ENCODE measurements around the gene MMP23B. TPM values are rescaled to one million over a fixed set of nuclear protein-coding genes. Genes with fewer than 3 reads are reported as not detected.

MMP23B gene
- total RNA-seq, 2 donors from 2014 or later: 14.7 to 19.9 TPM

DNA sequence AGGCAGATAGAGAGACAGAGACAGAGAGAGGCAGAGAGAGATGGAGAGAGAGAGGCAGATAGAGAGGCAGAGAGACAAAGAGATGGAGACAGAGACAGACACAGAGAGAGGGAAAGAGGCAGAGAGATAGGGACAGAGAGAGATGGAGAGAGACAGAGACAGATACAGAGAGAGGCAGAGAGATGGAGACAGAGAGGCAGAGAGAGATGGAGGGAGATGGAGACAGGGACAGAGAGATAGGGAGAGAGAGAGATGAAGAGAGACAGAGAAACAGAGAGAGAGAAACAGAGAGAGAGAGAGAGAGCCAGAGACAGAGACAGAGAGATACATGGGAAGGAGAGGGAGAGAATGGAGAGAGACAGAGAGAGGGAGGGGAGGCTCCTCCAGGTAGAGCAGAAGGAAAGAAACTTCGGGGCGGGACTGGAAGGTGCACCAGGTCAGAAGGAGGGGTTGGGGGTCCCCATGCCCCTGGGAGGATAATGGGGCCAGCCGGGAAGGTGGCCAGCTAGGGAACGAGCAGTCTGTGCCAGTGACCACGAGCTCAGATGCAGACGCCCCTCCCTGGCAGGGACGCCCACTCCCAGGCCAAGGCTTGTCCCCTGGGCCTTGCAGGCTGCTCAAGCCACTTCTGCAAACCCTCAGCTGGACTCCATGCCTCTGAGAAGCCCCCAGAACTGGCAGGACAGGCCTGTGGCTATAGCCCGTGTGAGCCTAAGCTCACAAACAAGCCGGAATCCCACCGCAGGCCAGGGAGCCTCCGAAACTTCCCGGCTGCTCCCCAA lies 35.3 kb upstream of the MMP23B start:
- Mint-ChIP-seq H3K27me3 (ENCODE audit: insufficient read depth) (peaks cover 31% of the 10 kb centered on the region), H3K9me3 (no peaks in the 10 kb centered on the region), H3K36me3 (ENCODE audit: low read depth) (no peaks in the 10 kb centered on the region), H3K27ac (no peak overlapping the region), H3K4me1 (peaks cover 1% of the 10 kb centered on the region), H3K4me3 (no peak overlapping the region)
- Histone ChIP-seq H3K9me3 (ENCODE audit: control insufficient read depth, low read length) (no peaks in the 10 kb centered on the region), H3K27me3 (ENCODE audit: control insufficient read depth, insufficient read depth, low read length, poor library complexity, severe bottlenecking) (peaks cover 55% of the 10 kb centered on the region), H3K4me1 (ENCODE audit: control insufficient read depth, insufficient read depth, low read length) (peaks cover 3% of the 10 kb centered on the region), H3K4me3 (ENCODE audit: low read length) (no peak overlapping the region), H3K9ac (ENCODE audit: extremely low read depth, low read length, poor library complexity, severe bottlenecking) (no peak overlapping the region), H3K27ac (ENCODE audit: low read depth, low read length) (no peak overlapping the region), H3K36me3 (ENCODE audit: control insufficient read depth, insufficient read depth, low read length) (no peaks in the 10 kb centered on the region)
- WGBS, 2 experiments (ENCODE audit: insufficient coverage in 1 of 2, insufficient read length in 1 of 2): 63 to 67% methylated on average over 11 to 12 of the region's 12 CpGs
- peak; percentile 63 for DNase-seq
- TF ChIP-seq, protein P1, sequence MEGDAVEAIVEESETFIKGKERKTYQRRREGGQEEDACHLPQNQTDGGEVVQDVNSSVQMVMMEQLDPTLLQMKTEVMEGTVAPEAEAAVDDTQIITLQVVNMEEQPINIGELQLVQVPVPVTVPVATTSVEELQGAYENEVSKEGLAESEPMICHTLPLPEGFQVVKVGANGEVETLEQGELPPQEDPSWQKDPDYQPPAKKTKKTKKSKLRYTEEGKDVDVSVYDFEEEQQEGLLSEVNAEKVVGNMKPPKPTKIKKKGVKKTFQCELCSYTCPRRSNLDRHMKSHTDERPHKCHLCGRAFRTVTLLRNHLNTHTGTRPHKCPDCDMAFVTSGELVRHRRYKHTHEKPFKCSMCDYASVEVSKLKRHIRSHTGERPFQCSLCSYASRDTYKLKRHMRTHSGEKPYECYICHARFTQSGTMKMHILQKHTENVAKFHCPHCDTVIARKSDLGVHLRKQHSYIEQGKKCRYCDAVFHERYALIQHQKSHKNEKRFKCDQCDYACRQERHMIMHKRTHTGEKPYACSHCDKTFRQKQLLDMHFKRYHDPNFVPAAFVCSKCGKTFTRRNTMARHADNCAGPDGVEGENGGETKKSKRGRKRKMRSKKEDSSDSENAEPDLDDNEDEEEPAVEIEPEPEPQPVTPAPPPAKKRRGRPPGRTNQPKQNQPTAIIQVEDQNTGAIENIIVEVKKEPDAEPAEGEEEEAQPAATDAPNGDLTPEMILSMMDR (conservative IDR thresholded peaks at IDR 0.05): no peak

DNA sequence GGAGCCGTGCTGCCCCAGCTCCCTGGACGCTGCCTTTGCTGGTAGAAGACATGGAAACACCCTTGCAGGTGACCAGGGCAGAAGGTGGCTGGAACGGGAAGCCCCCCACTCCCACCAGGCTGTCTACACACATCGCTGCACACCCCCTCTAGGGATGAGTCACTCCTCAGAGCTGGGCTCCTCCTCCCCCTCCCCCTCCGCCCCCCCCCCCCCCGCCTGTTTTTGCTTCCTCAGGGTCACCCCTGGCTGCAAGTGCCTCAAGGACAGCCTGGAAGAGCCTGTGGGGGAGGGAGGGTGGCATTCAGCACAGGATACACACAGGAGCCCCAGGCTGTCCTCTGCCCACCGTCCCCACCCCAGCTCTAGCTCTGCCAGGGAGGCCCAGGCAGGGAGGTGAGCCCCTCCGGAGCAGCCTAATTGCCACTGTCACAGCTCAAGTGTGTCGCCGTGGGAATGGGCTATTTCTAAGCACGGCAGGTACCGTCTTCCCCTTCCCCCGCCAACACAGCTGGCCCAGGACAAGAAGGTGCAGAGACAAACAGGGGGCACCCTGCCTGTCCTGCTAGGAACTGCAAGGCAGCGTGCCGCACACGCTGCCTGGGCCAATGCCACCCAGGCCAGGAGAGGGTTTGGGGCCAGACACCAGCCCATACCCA lies 34.6 kb upstream of the MMP23B start:
- DNase-seq: peak; percentile 84
- H3K9ac ChIP-seq (ENCODE audit: extremely low read depth, low read length, poor library complexity, severe bottlenecking): no peak overlapping the region
- H3K36me3 ChIP-seq (ENCODE audit: control insufficient read depth, insufficient read depth, low read length): no peaks in the 10 kb centered on the region
- no peak overlapping the region for H3K4me3 ChIP-seq (ENCODE audit: low read length)
- Mint-ChIP-seq H3K27ac (no peak overlapping the region), H3K4me3 (no peak overlapping the region), H3K36me3 (ENCODE audit: low read depth) (no peaks in the 10 kb centered on the region), H3K9me3 (no peaks in the 10 kb centered on the region), H3K27me3 (ENCODE audit: insufficient read depth) (peaks cover 36% of the 10 kb centered on the region), H3K4me1 (peaks cover 1% of the 10 kb centered on the region)
- 49 to 57% methylated on average over 6 to 13 of the region's 16 CpGs for WGBS, 2 experiments (ENCODE audit: insufficient coverage in 1 of 2, insufficient read length in 1 of 2)
- no peak overlapping the region for H3K27ac ChIP-seq (ENCODE audit: low read depth, low read length)
- peaks cover 62% of the 10 kb centered on the region for H3K27me3 ChIP-seq (ENCODE audit: control insufficient read depth, insufficient read depth, low read length, poor library complexity, severe bottlenecking)
- H3K4me1 ChIP-seq (ENCODE audit: control insufficient read depth, insufficient read depth, low read length): peaks cover 3% of the 10 kb centered on the region
- TF ChIP-seq, protein P1 (conservative IDR thresholded peaks at IDR 0.05): peak; percentile 74
- H3K9me3 ChIP-seq (ENCODE audit: control insufficient read depth, low read length): no peaks in the 10 kb centered on the region

DNA sequence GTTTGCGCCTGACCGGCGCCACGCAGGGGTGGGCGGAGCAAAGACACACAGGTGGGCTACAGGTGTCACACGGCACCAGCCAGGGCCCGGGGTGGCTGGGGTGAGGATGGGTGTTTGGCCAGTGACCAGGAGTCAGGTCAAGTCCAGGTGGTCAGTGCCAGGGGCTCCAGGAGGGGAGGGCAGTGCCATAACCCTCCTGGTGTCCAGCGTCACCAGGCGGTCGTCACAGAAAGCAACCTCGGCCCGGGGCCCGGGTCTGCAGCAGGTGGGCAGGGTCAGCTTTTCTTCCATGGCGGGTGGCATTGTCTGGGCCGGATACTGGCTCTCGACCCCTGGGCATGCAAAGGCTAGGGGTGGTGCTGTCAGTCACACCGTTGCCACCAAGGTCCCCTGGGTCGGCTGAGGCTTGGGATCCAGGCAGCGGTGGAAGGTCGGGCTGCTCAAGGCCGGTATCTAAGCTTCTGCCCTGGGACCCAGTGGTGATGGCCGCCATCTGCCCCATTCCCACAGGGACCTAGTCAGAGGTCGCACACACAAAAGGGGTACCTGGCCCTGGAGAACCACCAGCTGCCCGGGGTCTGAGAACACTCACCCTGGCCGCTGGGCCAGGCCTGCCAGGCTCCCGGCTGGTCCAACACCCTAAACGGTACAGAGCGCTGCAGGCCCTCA lies 33.8 kb upstream of the MMP23B start:
- H3K4me1 ChIP-seq (ENCODE audit: control insufficient read depth, insufficient read depth, low read length): peaks cover 3% of the 10 kb centered on the region
- no peaks in the 10 kb centered on the region for H3K9me3 ChIP-seq (ENCODE audit: control insufficient read depth, low read length)
- H3K27ac Mint-ChIP-seq: no peak overlapping the region
- H3K27ac ChIP-seq (ENCODE audit: low read depth, low read length): no peak overlapping the region
- H3K4me3 Mint-ChIP-seq: peak overlapping the region; percentile 57
- H3K9me3 Mint-ChIP-seq: no peaks in the 10 kb centered on the region
- H3K27me3 ChIP-seq (ENCODE audit: control insufficient read depth, insufficient read depth, low read length, poor library complexity, severe bottlenecking): peaks cover 64% of the 10 kb centered on the region
- DNase-seq: peak; percentile 44
- H3K4me1 Mint-ChIP-seq: peaks cover 1% of the 10 kb centered on the region
- H3K36me3 ChIP-seq (ENCODE audit: control insufficient read depth, insufficient read depth, low read length): no peaks in the 10 kb centered on the region
- TF ChIP-seq, protein P1 (conservative IDR thresholded peaks at IDR 0.05): no peak
- no peaks in the 10 kb centered on the region for H3K36me3 Mint-ChIP-seq (ENCODE audit: low read depth)
- peaks cover 43% of the 10 kb centered on the region for H3K27me3 Mint-ChIP-seq (ENCODE audit: insufficient read depth)
- H3K9ac ChIP-seq (ENCODE audit: extremely low read depth, low read length, poor library complexity, severe bottlenecking): no peak overlapping the region
- H3K4me3 ChIP-seq (ENCODE audit: low read length): no peak overlapping the region
- 95 to 99% methylated on average over 12 to 28 of the region's 28 CpGs for WGBS, 2 experiments (ENCODE audit: insufficient coverage in 1 of 2, insufficient read length in 1 of 2)

Measured in endodermal cell (in vitro differentiated cells).